Caco-2 (cell line): Measurements from ENCODE around the gene EEIG1. TPM values are rescaled to one million over a fixed set of nuclear protein-coding genes. Genes with fewer than 3 reads are reported as not detected.

Experiments
- BruUV-seq: library from RNA; stranded (reverse); fragments of 400-500 nt; replicated peaks from 2 replicates; lab custom pipeline; 2021; lab: Mats Ljungman, UMichigan
- CTCF ChIA-PET: fragments of 300-600 bp; sonication (Branson Sonifier 250); formaldehyde crosslinking; loops from one replicate; lab custom pipeline; 2022; ENCODE audit warnings: antibody characterized with exemption; lab: Charles Lee
- POLR2A ChIA-PET: fragments of 300-600 bp; sonication (Branson Sonifier 250); formaldehyde crosslinking; loops from one replicate; lab custom pipeline; 2022; ENCODE audit warnings: antibody characterized with exemption; lab: Charles Lee
- DNase-seq, 2 experiments: peaks; one replicate each; pipeline versions ENCODE4 v3.0.0 to v3.0.0-alpha.2; 2020 to 2022
- H3K27me3 ChIP-seq: replicated peaks from 2 replicates; pipeline ENCODE4 v1.6.0; 2011; ENCODE audit warnings: low read length; ENCODE audit not compliant: control insufficient read depth, insufficient read depth
- H3K36me3 ChIP-seq: 2 replicates; pipeline ENCODE4 v1.5.1; 2011; ENCODE audit warnings: low read length; ENCODE audit not compliant: control insufficient read depth, insufficient read depth
- H3K4me1 ChIP-seq: fragments of 250-450 bp; sonication (Bioruptor Pico); 2 replicates; pipeline ENCODE4 v1.5.1; 2020; ENCODE audit warnings: mild to moderate bottlenecking
- H3K4me3 ChIP-seq: 2 replicates; pipeline ENCODE4 v1.5.1; 2011; ENCODE audit warnings: low read depth, mild to moderate bottlenecking, control low read depth, low read length
- H3K9me3 ChIP-seq: fragments of 250-450 bp; sonication (Bioruptor Pico); 2 replicates; pipeline ENCODE4 v1.5.1; 2020; ENCODE audit warnings: mild to moderate bottlenecking, moderate library complexity
- H3K27ac Mint-ChIP-seq: one replicate; pipeline ENCODE4 v1.8.0; 2022; ENCODE audit warnings: mixed read lengths; ENCODE audit not compliant: unreplicated experiment
- H3K27me3 Mint-ChIP-seq: one replicate; pipeline ENCODE4 v1.8.0; 2022; ENCODE audit warnings: mixed read lengths; ENCODE audit not compliant: insufficient read depth, unreplicated experiment
- H3K36me3 Mint-ChIP-seq: one replicate; pipeline ENCODE4 v1.8.0; 2022; ENCODE audit warnings: mild to moderate bottlenecking, mixed read lengths; ENCODE audit not compliant: insufficient read depth, unreplicated experiment
- H3K4me1 Mint-ChIP-seq: one replicate; pipeline ENCODE4 v1.8.0; 2022; ENCODE audit warnings: low read depth, mixed read lengths; ENCODE audit not compliant: unreplicated experiment
- H3K4me3 Mint-ChIP-seq: one replicate; pipeline ENCODE4 v1.8.0; 2022; ENCODE audit warnings: mild to moderate bottlenecking, moderate library complexity, mixed read lengths; ENCODE audit not compliant: unreplicated experiment
- H3K9me3 Mint-ChIP-seq: one replicate; pipeline ENCODE4 v1.8.0; 2022; ENCODE audit warnings: mixed read lengths; ENCODE audit not compliant: unreplicated experiment
- CTCF ChIP-seq, 2 experiments: fragments of 200-600 bp in 1 of 2; IDR thresholded peaks; 1 replicate in 1 of 2; 2 replicates in 1 of 2; pipeline versions ENCODE4 v1.5.1 to v1.8.0; 2011 to 2022; ENCODE audit warnings: antibody characterized with exemption in 1 of 2, control low read depth in 1 of 2, inconsistent platforms in 1 of 2, low read depth in 1 of 2, low read length in 1 of 2, mild to moderate bottlenecking in 1 of 2, moderate library complexity in 1 of 2; ENCODE audit not compliant: insufficient read depth in 1 of 2, severe bottlenecking in 1 of 2, unreplicated experiment in 1 of 2
- intact Hi-C: fragments of 100-400 bp; cut with micrococcal nuclease; formaldehyde crosslinking; loops from one replicate; pipeline ENCODE4 v1.10.0; 2022; ENCODE audit not compliant: unreplicated experiment
- total RNA-seq: library from RNA; stranded (reverse); gene quantifications from 2 replicates; pipeline ENCODE4 v1.2.3, GENCODE V29; 2022

EEIG1 gene
- total RNA-seq, 1 experiment from 2014 or later, result 47.1 TPM

- POLR2A ChIA-PET, result no interaction called here
- peaks cover 73% of the 10 kb centered on the region for H3K36me3 Mint-ChIP-seq
Observed at GRCh38 chr9:127941062-127941960, 39.5 kb downstream of the EEIG1 start.

GRCh38 chr9:127940593-127940992 lies 40.2 kb downstream of the EEIG1 start:
- H3K36me3 ChIP-seq, result peaks cover 6% of the 10 kb centered on the region
- H3K9me3 ChIP-seq, result no peaks in the 10 kb centered on the region
- CTCF ChIA-PET, result interaction anchor here (2.1 kb wide), 1 partner anchor 10 kb away, joined by 11 read pairs; the partner anchor contains the start of gene PIP5KL1
- H3K9me3 Mint-ChIP-seq, result no peaks in the 10 kb centered on the region
- H3K4me3 Mint-ChIP-seq, result no peak overlapping the region
- DNase-seq, result no peak
- intact Hi-C loops, result loop anchor here (5.0 kb wide), 1 partner anchor 42 kb away; the partner anchor contains the start of gene EEIG1
- H3K27ac Mint-ChIP-seq, result no peak overlapping the region
- POLR2A ChIA-PET, result no interaction called here
- H3K27me3 Mint-ChIP-seq, result no peaks in the 10 kb centered on the region
- no TSS peak for BruUV-seq
- H3K27me3 ChIP-seq, result no peaks in the 10 kb centered on the region
- peaks cover 79% of the 10 kb centered on the region for H3K36me3 Mint-ChIP-seq
- peaks cover 9% of the 10 kb centered on the region for H3K4me1 Mint-ChIP-seq
- no peak overlapping the region for H3K4me3 ChIP-seq
- 0 out of 2 replicates have a peak, but pooled peaks cover 4% of the 10 kb centered on the region for H3K4me1 ChIP-seq
- no peak for TF ChIP-seq CTCF (IDR thresholded peaks at IDR 0.05; ENCODE audit: insufficient read depth in 1 of 2, low read depth in 1 of 2, low read length in 1 of 2, severe bottlenecking in 1 of 2, unreplicated experiment in 1 of 2)

More at GRCh38 chr9:127941062-127941960, 39.5 kb downstream of the EEIG1 start:
- Mint-ChIP-seq H3K4me3 (no peak overlapping the region), H3K9me3 (no peaks in the 10 kb centered on the region), H3K27ac (no peak overlapping the region), H3K4me1 (peaks cover 3% of the 10 kb centered on the region), H3K27me3 (no peaks in the 10 kb centered on the region)
- BruUV-seq, result no TSS peak
- no peak for DNase-seq
- intact Hi-C loops, result loop anchor here (5.0 kb wide), 1 partner anchor 41 kb away; the partner anchor contains the start of gene EEIG1
- Histone ChIP-seq H3K9me3 (no peaks in the 10 kb centered on the region), H3K36me3 (peaks cover 6% of the 10 kb centered on the region), H3K27me3 (no peaks in the 10 kb centered on the region), H3K4me3 (no peak overlapping the region), H3K4me1 (0 out of 2 replicates have a peak, but pooled peaks cover 4% of the 10 kb centered on the region)
- TF ChIP-seq CTCF (IDR thresholded peaks at IDR 0.05; ENCODE audit: insufficient read depth in 1 of 2, low read depth in 1 of 2, low read length in 1 of 2, severe bottlenecking in 1 of 2, unreplicated experiment in 1 of 2), result no peak
- CTCF ChIA-PET, result interaction anchor here (0.6 to 2.1 kb wide), 5 partner anchors 11 to 174 kb away, joined by 3 to 11 read pairs (median 6); partner anchors contain the start of gene PIP5KL1

GRCh38 chr9:127938298-127938690 lies 42.5 kb downstream of the EEIG1 start:
- POLR2A ChIA-PET, result no interaction called here

More at GRCh38 chr9:127938298-127938690, 42.5 kb downstream of the EEIG1 start:
- Histone ChIP-seq H3K36me3 (peaks cover 4% of the 10 kb centered on the region), H3K27me3 (no peaks in the 10 kb centered on the region), H3K9me3 (no peaks in the 10 kb centered on the region), H3K4me1 (0 out of 2 replicates have a peak, but pooled peaks cover 4% of the 10 kb centered on the region), H3K4me3 (no peak overlapping the region)
- Mint-ChIP-seq H3K9me3 (no peaks in the 10 kb centered on the region), H3K27me3 (no peaks in the 10 kb centered on the region), H3K4me3 (peak overlapping the region; percentile 82), H3K36me3 (peaks cover 79% of the 10 kb centered on the region), H3K4me1 (peaks cover 9% of the 10 kb centered on the region), H3K27ac (peak overlapping the region; percentile 88)
- no TSS peak for BruUV-seq
- no peak for TF ChIP-seq CTCF (IDR thresholded peaks at IDR 0.05; ENCODE audit: insufficient read depth in 1 of 2, low read depth in 1 of 2, low read length in 1 of 2, severe bottlenecking in 1 of 2, unreplicated experiment in 1 of 2)
- CTCF ChIA-PET, result no interaction called here
- no peak for DNase-seq
- intact Hi-C loops, result no loop called here
